ENCODE data around the gene ADGRD2. TPM values are rescaled to one million over a fixed set of nuclear protein-coding genes. Genes with fewer than 3 reads are reported as not detected.

ADGRD2 gene
- total RNA-seq, 2 donors from 2014 or later, result not detected

GRCh38 chr9:124520206-124520596 lies 70.0 kb downstream of the ADGRD2 start:
- no peaks in the 10 kb centered on the region for H3K36me3 ChIP-seq
- H3K9me3 ChIP-seq, result no peaks in the 10 kb centered on the region
- no peak overlapping the region for H3K27ac ChIP-seq
- no peak overlapping the region for H3K4me3 ChIP-seq
- no peaks in the 10 kb centered on the region for H3K27me3 ChIP-seq (replicated peaks; ENCODE audit: insufficient read depth)
- DNase-seq (ENCODE audit: low spot score) (no peak), ATAC-seq (ENCODE audit: insufficient number of reproducible peaks, low FRiP score, low read depth) (no peak)
- no peaks in the 10 kb centered on the region for H3K4me1 ChIP-seq (ENCODE audit: control insufficient read depth in 1 of 2, low read depth in 2 of 2)
- no peak for TF ChIP-seq CTCF (IDR thresholded peaks at IDR 0.05)

GRCh38 chr9:124521142-124521541 lies 70.9 kb downstream of the ADGRD2 start:
- H3K27ac ChIP-seq, result no peak overlapping the region
- DNase-seq (ENCODE audit: low spot score), result no peak

GRCh38 chr9:124522121-124523098 lies 72.2 kb downstream of the ADGRD2 start:
- Histone ChIP-seq H3K36me3 (no peaks in the 10 kb centered on the region), H3K4me1 (ENCODE audit: control insufficient read depth in 1 of 2, low read depth in 2 of 2) (no peaks in the 10 kb centered on the region), H3K27me3 (replicated peaks; ENCODE audit: insufficient read depth) (no peaks in the 10 kb centered on the region), H3K27ac (no peak overlapping the region), H3K4me3 (no peak overlapping the region), H3K9me3 (no peaks in the 10 kb centered on the region)
- no peak for DNase-seq (ENCODE audit: low spot score)
- no peak for ATAC-seq (ENCODE audit: insufficient number of reproducible peaks, low FRiP score, low read depth)
- no peak for TF ChIP-seq CTCF (IDR thresholded peaks at IDR 0.05)

More at GRCh38 chr9:124521142-124521541, 70.9 kb downstream of the ADGRD2 start:
- H3K4me3 ChIP-seq, result no peak overlapping the region
- H3K4me1 ChIP-seq (ENCODE audit: control insufficient read depth in 1 of 2, low read depth in 2 of 2), result no peaks in the 10 kb centered on the region
- no peaks in the 10 kb centered on the region for H3K27me3 ChIP-seq (replicated peaks; ENCODE audit: insufficient read depth)
- ATAC-seq (ENCODE audit: insufficient number of reproducible peaks, low FRiP score, low read depth), result no peak
- H3K36me3 ChIP-seq, result no peaks in the 10 kb centered on the region
- no peaks in the 10 kb centered on the region for H3K9me3 ChIP-seq
- no peak for TF ChIP-seq CTCF (IDR thresholded peaks at IDR 0.05)

- Histone ChIP-seq H3K27me3 (replicated peaks; ENCODE audit: insufficient read depth) (no peaks in the 10 kb centered on the region), H3K27ac (no peak overlapping the region), H3K9me3 (no peaks in the 10 kb centered on the region), H3K36me3 (no peaks in the 10 kb centered on the region), H3K4me3 (no peak overlapping the region), H3K4me1 (ENCODE audit: control insufficient read depth in 1 of 2, low read depth in 2 of 2) (no peaks in the 10 kb centered on the region)
- DNase-seq (ENCODE audit: low spot score) (no peak), ATAC-seq (ENCODE audit: insufficient number of reproducible peaks, low FRiP score, low read depth) (no peak)
- TF ChIP-seq CTCF (IDR thresholded peaks at IDR 0.05), result no peak
Observed at GRCh38 chr9:124526174-124526573, 75.9 kb downstream of the ADGRD2 start.

- no peaks in the 10 kb centered on the region for H3K36me3 ChIP-seq
- ATAC-seq (ENCODE audit: insufficient number of reproducible peaks, low FRiP score, low read depth) (no peak), DNase-seq (ENCODE audit: low spot score) (no peak)
- H3K4me3 ChIP-seq, result no peak overlapping the region
- no peaks in the 10 kb centered on the region for H3K4me1 ChIP-seq (ENCODE audit: control insufficient read depth in 1 of 2, low read depth in 2 of 2)
- TF ChIP-seq CTCF (IDR thresholded peaks at IDR 0.05), result no peak
- no peaks in the 10 kb centered on the region for H3K9me3 ChIP-seq
- H3K27me3 ChIP-seq (replicated peaks; ENCODE audit: insufficient read depth), result no peaks in the 10 kb centered on the region
- H3K27ac ChIP-seq, result no peak overlapping the region
Observed at GRCh38 chr9:124527781-124528180, 77.5 kb downstream of the ADGRD2 start.

Other genes with a start within 250 kb of the ADGRD2 start
- 10 to 100 TPM; 24.0 to 43.6 TPM for gene NEK6, start 192.5 kb upstream of the ADGRD2 start, total RNA-seq
- 100 to 1,000 TPM in 1 of 2 donors, 10 to 100 TPM in 1; 91.4 to 149 TPM for gene PSMB7, start 35.0 kb upstream of the ADGRD2 start, total RNA-seq
- gene NR5A1, start 56.9 kb downstream of the ADGRD2 start, total RNA-seq, result not detected

All from thoracic aorta (tissue), 2 donors.